Upper lobe of left lung (tissue), 4 donors: ENCODE results near the gene PALMD.

Experiments used
- EP300 ChIP-seq, 4 donors: sonication (generic); formaldehyde crosslinking; IDR thresholded peaks; one replicate each; pipeline ENCODE4 v1.5.1; 2017; ENCODE audit warnings: antibody characterized with exemption in 4 of 4, control low read depth in 2 of 4
- POLR2A ChIP-seq, 4 donors: fragments of 450-650 bp; IDR thresholded peaks; one replicate each; pipeline ENCODE4 v1.5.1; 2016 to 2017; ENCODE audit warnings: antibody characterized with exemption in 4 of 4, mild to moderate bottlenecking in 2 of 4
- POLR2AphosphoS5 ChIP-seq, 2 donors: sonication (generic); formaldehyde crosslinking; IDR thresholded peaks; one replicate each; pipeline ENCODE4 v1.5.1; 2017; ENCODE audit warnings: antibody characterized with exemption in 2 of 2
- TF ChIP-seq, protein P1 (sequence below), 6 experiments: fragments of 450-650 bp in 4 of 6; fragments of 200-600 bp in 2 of 6; sonication (generic) in 2 of 6; IDR thresholded peaks; one replicate each; pipeline ENCODE4 v1.5.1; 2016 to 2019; ENCODE audit warnings: antibody characterized with exemption in 6 of 6

DNA sequence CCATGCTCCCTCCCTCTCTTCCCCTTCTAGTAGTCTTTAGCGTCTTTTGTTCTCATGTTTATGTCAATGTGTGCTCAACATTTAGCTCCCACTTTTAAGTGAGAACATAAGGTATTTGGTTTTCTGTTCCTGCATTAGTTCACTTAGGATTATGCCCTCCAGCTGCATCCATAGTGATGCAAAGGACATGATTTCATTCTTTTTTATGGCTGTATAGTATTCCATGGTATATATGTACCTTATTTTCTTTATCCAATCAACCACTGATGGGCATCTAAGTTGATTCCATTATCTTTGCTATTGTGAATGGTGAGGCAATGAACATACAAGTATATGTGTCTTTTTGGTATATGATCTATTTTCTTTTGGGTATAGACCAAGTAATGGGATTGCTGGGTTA, 38.3 kb upstream of the PALMD start:
- TF ChIP-seq, protein P1, sequence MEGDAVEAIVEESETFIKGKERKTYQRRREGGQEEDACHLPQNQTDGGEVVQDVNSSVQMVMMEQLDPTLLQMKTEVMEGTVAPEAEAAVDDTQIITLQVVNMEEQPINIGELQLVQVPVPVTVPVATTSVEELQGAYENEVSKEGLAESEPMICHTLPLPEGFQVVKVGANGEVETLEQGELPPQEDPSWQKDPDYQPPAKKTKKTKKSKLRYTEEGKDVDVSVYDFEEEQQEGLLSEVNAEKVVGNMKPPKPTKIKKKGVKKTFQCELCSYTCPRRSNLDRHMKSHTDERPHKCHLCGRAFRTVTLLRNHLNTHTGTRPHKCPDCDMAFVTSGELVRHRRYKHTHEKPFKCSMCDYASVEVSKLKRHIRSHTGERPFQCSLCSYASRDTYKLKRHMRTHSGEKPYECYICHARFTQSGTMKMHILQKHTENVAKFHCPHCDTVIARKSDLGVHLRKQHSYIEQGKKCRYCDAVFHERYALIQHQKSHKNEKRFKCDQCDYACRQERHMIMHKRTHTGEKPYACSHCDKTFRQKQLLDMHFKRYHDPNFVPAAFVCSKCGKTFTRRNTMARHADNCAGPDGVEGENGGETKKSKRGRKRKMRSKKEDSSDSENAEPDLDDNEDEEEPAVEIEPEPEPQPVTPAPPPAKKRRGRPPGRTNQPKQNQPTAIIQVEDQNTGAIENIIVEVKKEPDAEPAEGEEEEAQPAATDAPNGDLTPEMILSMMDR (IDR thresholded peaks at IDR 0.05): no peak
- no peak for TF ChIP-seq POLR2AphosphoS5 (IDR thresholded peaks at IDR 0.05)
- TF ChIP-seq POLR2A (IDR thresholded peaks at IDR 0.05): no peak
- no peak for TF ChIP-seq EP300 (IDR thresholded peaks at IDR 0.05)
